Spleen (tissue), 7 donors: ENCODE data around the gene PPIG.

Experiments
- CTCF ChIP-seq, 11 experiments: fragments of 200-600 bp in 7 of 11; fragments of 450-650 bp in 4 of 11; sonication (generic) in 4 of 11; IDR thresholded peaks in 8 of 11; conservative IDR thresholded peaks in 3 of 11; 1 replicate in 7 of 11; 2 replicates in 4 of 11; pipeline versions ENCODE4 v1.4.0 to v1.8.0; 2016 to 2021; ENCODE audit warnings: antibody characterized with exemption in 11 of 11, inconsistent platforms in 4 of 11, mild to moderate bottlenecking in 1 of 11
- POLR2A ChIP-seq, 3 donors: fragments of 450-650 bp; IDR thresholded peaks; one replicate each; pipeline ENCODE4 v1.5.1; 2017; ENCODE audit warnings: antibody characterized with exemption in 3 of 3, mild to moderate bottlenecking in 1 of 3
- donor health status: DM: no; HTN: no; CAD: no; lungs with moderate emphysema.
- donor health status: DM: no; HTN: no; CAD: no.
- donor health status: DM: no; HTN: no; CAD: no.

- TF ChIP-seq CTCF (IDR thresholded peaks at IDR 0.05 in 8 of 11, conservative IDR thresholded peaks at IDR 0.05 in 3 of 11) (no peak), POLR2A (IDR thresholded peaks at IDR 0.05) (no peak)
Observed at GRCh38 chr2:169661265-169661664, 77.1 kb downstream of the PPIG start.
